ENCODE results near the gene TTLL13.

- TF ChIP-seq CTCF (conservative IDR thresholded peaks at IDR 0.05; ENCODE audit: low read length) (no peak), EZH2phosphoT487 (IDR thresholded peaks at IDR 0.05; ENCODE audit: borderline replicate concordance, low read depth, low read length) (no peak)
Measured at GRCh38 chr15:90211009-90211408, 38.3 kb upstream of the TTLL13 start.

Measured in OCI-LY7 (cell line).